GM12865 (cell line): Measurements from ENCODE around the gene METTL26.

Experiments
- DNase-seq: peaks from one replicate; pipeline ENCODE4 v3.0.0; 2010; ENCODE audit warnings: low read depth
- H3K4me3 ChIP-seq: 2 replicates; pipeline ENCODE4 v1.5.1; 2011; ENCODE audit warnings: mild to moderate bottlenecking, low read depth, low read length, control low read depth
- TF ChIP-seq, protein P1 (sequence below): IDR thresholded peaks from 2 replicates; pipeline ENCODE4 v1.5.1; 2011; ENCODE audit warnings: low read length, control low read depth, low read depth, inconsistent platforms; ENCODE audit not compliant: insufficient read depth; ENCODE audit errors: missing control alignments

METTL26 gene

GRCh38 chr16:635573-636205, 416 bp downstream of the METTL26 start:
- TF ChIP-seq, protein P1, sequence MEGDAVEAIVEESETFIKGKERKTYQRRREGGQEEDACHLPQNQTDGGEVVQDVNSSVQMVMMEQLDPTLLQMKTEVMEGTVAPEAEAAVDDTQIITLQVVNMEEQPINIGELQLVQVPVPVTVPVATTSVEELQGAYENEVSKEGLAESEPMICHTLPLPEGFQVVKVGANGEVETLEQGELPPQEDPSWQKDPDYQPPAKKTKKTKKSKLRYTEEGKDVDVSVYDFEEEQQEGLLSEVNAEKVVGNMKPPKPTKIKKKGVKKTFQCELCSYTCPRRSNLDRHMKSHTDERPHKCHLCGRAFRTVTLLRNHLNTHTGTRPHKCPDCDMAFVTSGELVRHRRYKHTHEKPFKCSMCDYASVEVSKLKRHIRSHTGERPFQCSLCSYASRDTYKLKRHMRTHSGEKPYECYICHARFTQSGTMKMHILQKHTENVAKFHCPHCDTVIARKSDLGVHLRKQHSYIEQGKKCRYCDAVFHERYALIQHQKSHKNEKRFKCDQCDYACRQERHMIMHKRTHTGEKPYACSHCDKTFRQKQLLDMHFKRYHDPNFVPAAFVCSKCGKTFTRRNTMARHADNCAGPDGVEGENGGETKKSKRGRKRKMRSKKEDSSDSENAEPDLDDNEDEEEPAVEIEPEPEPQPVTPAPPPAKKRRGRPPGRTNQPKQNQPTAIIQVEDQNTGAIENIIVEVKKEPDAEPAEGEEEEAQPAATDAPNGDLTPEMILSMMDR, result no peak
- DNase-seq, result no peak
- H3K4me3 ChIP-seq, result peak overlapping the region; percentile 69

GRCh38 chr16:634996-635395, 1.1 kb downstream of the METTL26 start:
- H3K4me3 ChIP-seq, result peak overlapping the region; percentile 69
- TF ChIP-seq, protein P1, result no peak
- DNase-seq, result no peak

DNA sequence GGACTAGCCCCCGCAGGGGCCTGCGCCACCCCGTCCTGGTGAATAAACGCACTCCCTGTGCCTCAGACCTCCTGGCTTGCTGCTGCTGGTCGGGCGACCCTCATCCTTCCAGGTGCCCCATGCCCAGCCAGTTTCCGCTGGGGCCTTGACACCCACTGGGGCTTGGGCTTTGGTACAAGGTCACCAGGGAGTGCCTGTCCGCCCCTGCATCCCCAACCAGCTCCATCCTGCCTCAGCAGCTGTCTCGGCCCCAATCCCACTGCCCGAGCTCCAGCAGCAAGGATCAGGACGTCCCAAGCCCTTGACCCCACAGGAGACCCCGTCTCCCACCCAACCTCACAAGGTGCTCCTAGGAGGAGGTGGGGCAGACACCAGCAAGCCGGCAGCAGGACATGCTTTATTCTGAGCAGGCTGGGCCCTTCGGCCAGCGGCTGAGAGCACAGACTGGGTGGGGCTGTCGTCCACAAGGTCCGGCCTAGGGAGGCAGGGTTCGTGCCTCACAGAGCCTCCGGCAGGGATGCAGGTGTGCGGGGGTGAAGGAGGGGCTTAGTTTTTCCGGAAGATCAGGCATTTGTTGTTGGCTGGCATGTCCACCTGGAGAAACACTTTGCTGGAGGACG, 1.9 kb downstream of the METTL26 start:
- TF ChIP-seq, protein P1, result no peak
- H3K4me3 ChIP-seq, result no peak overlapping the region
- no peak for DNase-seq

DNA sequence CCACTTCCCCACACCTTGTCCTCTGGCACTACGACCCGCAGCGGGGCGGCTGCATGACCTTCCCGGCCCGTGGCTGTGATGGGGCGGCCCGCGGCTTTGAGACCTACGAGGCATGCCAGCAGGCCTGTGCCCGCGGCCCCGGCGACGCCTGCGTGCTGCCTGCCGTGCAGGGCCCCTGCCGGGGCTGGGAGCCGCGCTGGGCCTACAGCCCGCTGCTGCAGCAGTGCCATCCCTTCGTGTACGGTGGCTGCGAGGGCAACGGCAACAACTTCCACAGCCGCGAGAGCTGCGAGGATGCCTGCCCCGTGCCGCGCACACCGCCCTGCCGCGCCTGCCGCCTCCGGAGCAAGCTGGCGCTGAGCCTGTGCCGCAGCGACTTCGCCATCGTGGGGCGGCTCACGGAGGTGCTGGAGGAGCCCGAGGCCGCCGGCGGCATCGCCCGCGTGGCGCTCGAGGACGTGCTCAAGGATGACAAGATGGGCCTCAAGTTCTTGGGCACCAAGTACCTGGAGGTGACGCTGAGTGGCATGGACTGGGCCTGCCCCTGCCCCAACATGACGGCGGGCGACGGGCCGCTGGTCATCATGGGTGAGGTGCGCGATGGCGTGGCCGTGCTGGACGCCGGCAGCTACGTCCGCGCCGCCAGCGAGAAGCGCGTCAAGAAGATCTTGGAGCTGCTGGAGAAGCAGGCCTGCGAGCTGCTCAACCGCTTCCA, 2.6 kb downstream of the METTL26 start:
- DNase-seq, result no peak
- TF ChIP-seq, protein P1, result no peak
- H3K4me3 ChIP-seq, result no peak overlapping the region

DNA sequence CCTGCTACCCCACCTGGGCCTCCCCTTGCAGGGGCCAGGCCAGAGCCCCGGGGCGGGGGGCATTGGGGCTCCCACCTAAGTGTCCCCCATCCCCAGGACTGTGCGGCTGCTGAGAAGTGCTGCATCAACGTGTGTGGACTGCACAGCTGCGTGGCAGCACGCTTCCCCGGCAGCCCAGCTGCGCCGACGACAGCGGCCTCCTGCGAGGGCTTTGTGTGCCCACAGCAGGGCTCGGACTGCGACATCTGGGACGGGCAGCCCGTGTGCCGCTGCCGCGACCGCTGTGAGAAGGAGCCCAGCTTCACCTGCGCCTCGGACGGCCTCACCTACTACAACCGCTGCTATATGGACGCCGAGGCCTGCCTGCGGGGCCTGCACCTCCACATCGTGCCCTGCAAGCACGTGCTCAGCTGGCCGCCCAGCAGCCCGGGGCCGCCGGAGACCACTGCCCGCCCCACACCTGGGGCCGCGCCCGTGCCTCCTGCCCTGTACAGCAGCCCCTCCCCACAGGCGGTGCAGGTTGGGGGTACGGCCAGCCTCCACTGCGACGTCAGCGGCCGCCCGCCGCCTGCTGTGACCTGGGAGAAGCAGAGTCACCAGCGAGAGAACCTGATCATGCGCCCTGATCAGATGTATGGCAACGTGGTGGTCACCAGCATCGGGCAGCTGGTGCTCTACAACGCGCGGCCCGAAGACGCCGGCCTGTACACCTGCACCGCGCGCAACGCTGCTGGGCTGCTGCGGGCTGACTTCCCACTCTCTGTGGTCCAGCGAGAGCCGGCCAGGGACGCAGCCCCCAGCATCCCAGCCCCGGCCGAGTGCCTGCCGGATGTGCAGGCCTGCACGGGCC, 3.4 kb downstream of the METTL26 start:
- H3K4me3 ChIP-seq, result no peak overlapping the region
- TF ChIP-seq, protein P1, result no peak
- DNase-seq, result no peak

GRCh38 chr16:631808-632358, 4.2 kb downstream of the METTL26 start:
- no peak for DNase-seq
- TF ChIP-seq, protein P1, result no peak
- no peak overlapping the region for H3K4me3 ChIP-seq
